ENCODE measurements around the gene SLC49A4.

DNA sequence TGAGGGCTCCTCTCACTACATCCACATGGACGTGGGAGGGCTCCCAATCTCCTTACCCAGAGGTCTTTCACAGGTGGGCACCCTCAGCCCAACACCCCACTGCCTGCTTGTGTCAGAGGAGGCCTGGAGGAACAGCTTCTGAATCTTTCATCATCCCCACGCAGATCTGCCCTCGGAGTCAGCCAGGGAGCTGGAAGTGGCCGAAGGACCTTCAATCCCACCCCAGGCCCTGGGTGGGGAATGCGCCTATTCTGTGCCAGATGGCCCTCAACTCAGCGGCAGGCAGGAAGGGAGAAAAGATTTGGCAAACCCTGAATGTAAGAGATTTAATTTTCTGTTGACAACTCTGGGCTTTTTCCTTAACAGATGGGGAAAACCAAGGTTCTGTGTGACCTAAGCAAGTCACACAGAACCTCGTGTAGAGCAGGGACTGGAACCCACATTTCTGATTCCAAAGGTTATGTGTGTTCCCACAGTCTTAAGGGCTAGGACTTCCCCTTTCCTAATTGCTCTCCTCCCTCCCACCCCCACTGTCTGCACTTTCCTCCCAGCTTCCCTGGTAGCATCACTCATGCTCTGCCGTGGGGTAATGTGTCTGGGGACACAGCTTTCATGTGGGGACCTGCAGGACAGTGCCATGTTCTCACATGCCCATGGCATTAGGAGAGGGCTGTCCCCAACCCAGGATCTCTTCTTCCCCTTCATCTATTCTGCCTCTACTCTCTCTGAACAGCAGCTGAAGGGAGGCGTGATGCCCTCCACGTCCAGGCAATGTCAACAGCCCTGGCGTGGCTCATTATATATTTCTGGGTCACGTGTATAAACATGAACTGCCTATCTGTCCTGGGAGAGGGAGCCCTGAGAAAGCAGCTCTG lies 134.6 kb downstream of the SLC49A4 start:
- TF ChIP-seq, protein P1, sequence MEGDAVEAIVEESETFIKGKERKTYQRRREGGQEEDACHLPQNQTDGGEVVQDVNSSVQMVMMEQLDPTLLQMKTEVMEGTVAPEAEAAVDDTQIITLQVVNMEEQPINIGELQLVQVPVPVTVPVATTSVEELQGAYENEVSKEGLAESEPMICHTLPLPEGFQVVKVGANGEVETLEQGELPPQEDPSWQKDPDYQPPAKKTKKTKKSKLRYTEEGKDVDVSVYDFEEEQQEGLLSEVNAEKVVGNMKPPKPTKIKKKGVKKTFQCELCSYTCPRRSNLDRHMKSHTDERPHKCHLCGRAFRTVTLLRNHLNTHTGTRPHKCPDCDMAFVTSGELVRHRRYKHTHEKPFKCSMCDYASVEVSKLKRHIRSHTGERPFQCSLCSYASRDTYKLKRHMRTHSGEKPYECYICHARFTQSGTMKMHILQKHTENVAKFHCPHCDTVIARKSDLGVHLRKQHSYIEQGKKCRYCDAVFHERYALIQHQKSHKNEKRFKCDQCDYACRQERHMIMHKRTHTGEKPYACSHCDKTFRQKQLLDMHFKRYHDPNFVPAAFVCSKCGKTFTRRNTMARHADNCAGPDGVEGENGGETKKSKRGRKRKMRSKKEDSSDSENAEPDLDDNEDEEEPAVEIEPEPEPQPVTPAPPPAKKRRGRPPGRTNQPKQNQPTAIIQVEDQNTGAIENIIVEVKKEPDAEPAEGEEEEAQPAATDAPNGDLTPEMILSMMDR (conservative IDR thresholded peaks at IDR 0.05; ENCODE audit: low read length): no peak
- no peak for TF ChIP-seq EZH2phosphoT487 (IDR thresholded peaks at IDR 0.05; ENCODE audit: borderline replicate concordance)
